Neutrophil (primary cell): ENCODE data around the gene CHST13.
A peak's percentile ranks its signal among the peaks of the same experiment; 100 is the strongest.

ENCODE experiments used
- H3K27ac ChIP-seq: fragments of 200-600 bp; sonication (generic); 2 replicates; pipeline ENCODE4 v1.5.1; 2016; ENCODE audit warnings: mild to moderate bottlenecking, moderate library complexity
- H3K27me3 ChIP-seq: fragments of 200-600 bp; sonication (generic); 2 replicates; pipeline ENCODE4 v1.6.0; 2016; ENCODE audit warnings: mild to moderate bottlenecking
- H3K36me3 ChIP-seq: fragments of 200-600 bp; sonication (generic); 2 replicates; pipeline ENCODE4 v1.5.1; 2017
- H3K4me1 ChIP-seq, 2 experiments: fragments of 200-600 bp in 1 of 2; sonication (generic) in 1 of 2; 1 replicate in 1 of 2; 2 replicates in 1 of 2; pipeline versions ENCODE4 v1.5.1 to v1.6.1; 2013 to 2016; ENCODE audit warnings: low read depth in 1 of 2, low read length in 1 of 2, mild to moderate bottlenecking in 1 of 2, moderate library complexity in 1 of 2; ENCODE audit not compliant: control insufficient read depth in 1 of 2, insufficient read depth in 1 of 2
- H3K4me3 ChIP-seq, 2 experiments: fragments of 200-600 bp in 1 of 2; sonication (generic) in 1 of 2; 1 replicate in 1 of 2; 2 replicates in 1 of 2; pipeline ENCODE4 v1.5.1; 2013 to 2016; ENCODE audit warnings: low read depth in 1 of 2, low read length in 1 of 2, mild to moderate bottlenecking in 1 of 2, moderate library complexity in 1 of 2
- H3K9me3 ChIP-seq: fragments of 200-600 bp; sonication (generic); 2 replicates; pipeline ENCODE4 v1.5.1; 2016
- CTCF ChIP-seq: fragments of 200-600 bp; sonication (generic); IDR thresholded peaks from 2 replicates; pipeline ENCODE4 v1.5.1; 2016; ENCODE audit warnings: antibody characterized with exemption

CHST13 gene

GRCh38 chr3:126525091-126525852 is 1.3 kb downstream of the CHST13 start:
- TF ChIP-seq CTCF: no peak
- Histone ChIP-seq H3K4me1 (peaks cover 67 to 81% of the 10 kb centered on the region in 2 experiments), H3K27me3 (peaks cover 24% of the 10 kb centered on the region), H3K27ac (no peak overlapping the region), H3K4me3 (peak overlapping the region; percentile 74 to 82), H3K36me3 (no peaks in the 10 kb centered on the region), H3K9me3 (no peaks in the 10 kb centered on the region)

GRCh38 chr3:126525853-126526667 is 2.1 kb downstream of the CHST13 start:
- no peaks in the 10 kb centered on the region for H3K9me3 ChIP-seq
- peaks cover 24% of the 10 kb centered on the region for H3K27me3 ChIP-seq
- H3K4me1 ChIP-seq: peaks cover 75 to 89% of the 10 kb centered on the region in 2 experiments
- no peak overlapping the region for H3K27ac ChIP-seq
- TF ChIP-seq CTCF: no peak
- no peaks in the 10 kb centered on the region for H3K36me3 ChIP-seq
- H3K4me3 ChIP-seq: no peak overlapping the region

GRCh38 chr3:126526668-126527005 is 2.7 kb downstream of the CHST13 start:
- Histone ChIP-seq H3K4me1 (peaks cover 81 to 95% of the 10 kb centered on the region in 2 experiments), H3K4me3 (no peak overlapping the region), H3K27me3 (peaks cover 24% of the 10 kb centered on the region), H3K36me3 (no peaks in the 10 kb centered on the region), H3K9me3 (no peaks in the 10 kb centered on the region), H3K27ac (no peak overlapping the region)
- no peak for TF ChIP-seq CTCF

- peaks cover 83 to 95% of the 10 kb centered on the region in 2 experiments for H3K4me1 ChIP-seq
- no peak overlapping the region for H3K4me3 ChIP-seq
- H3K27me3 ChIP-seq: peaks cover 24% of the 10 kb centered on the region
- no peak for TF ChIP-seq CTCF
- no peaks in the 10 kb centered on the region for H3K9me3 ChIP-seq
- H3K27ac ChIP-seq: peak overlapping the region; percentile 93
- H3K36me3 ChIP-seq: no peaks in the 10 kb centered on the region
Measured at GRCh38 chr3:126527006-126527405, 3.1 kb downstream of the CHST13 start.

- Histone ChIP-seq H3K36me3 (no peaks in the 10 kb centered on the region), H3K9me3 (no peaks in the 10 kb centered on the region), H3K4me3 (peak overlapping the region; percentile 31 to 54), H3K4me1 (peaks cover 80 to 89% of the 10 kb centered on the region in 2 experiments), H3K27me3 (peaks cover 22% of the 10 kb centered on the region), H3K27ac (peak overlapping the region; percentile 93)
- no peak for TF ChIP-seq CTCF
Measured at GRCh38 chr3:126527455-126528211, 3.7 kb downstream of the CHST13 start.
